HepG2 (cell line): Measurements from ENCODE around the gene TPBGL. TPM values are rescaled to one million over a fixed set of nuclear protein-coding genes. Genes with fewer than 3 reads are reported as not detected.

Source experiments
- DBP ChIP-seq: sonication (generic); formaldehyde crosslinking; IDR thresholded peaks from 2 replicates; pipeline ENCODE4 v1.4.0; 2020; ENCODE audit warnings: missing genetic modification reagents; ENCODE audit errors: not compliant biosample characterization
- EP300 ChIP-seq, 3 experiments: sonication (generic) in 1 of 3; formaldehyde crosslinking in 1 of 3; IDR thresholded peaks; 2 replicates each; pipeline versions ENCODE4 v1.5.1 to v1.6.1; 2011 to 2020; ENCODE audit warnings: low read depth in 2 of 3, low read length in 2 of 3, borderline replicate concordance in 1 of 3, improper control_type of control experiment in 1 of 3, mild to moderate bottlenecking in 1 of 3, missing genetic modification reagents in 1 of 3, moderate library complexity in 1 of 3
- JUN ChIP-seq: sonication (generic); formaldehyde crosslinking; IDR thresholded peaks from 2 replicates; pipeline ENCODE4 v1.4.0; 2020; ENCODE audit warnings: mild to moderate bottlenecking, missing genetic modification reagents
- KLF6 ChIP-seq: IDR thresholded peaks from 2 replicates; pipeline ENCODE4 v1.8.0; 2016; ENCODE audit warnings: missing biosample characterization, missing genetic modification reagents
- MYPOP ChIP-seq: sonication (generic); formaldehyde crosslinking; IDR thresholded peaks from 2 replicates; pipeline ENCODE4 v1.8.1; 2023; ENCODE audit warnings: mild to moderate bottlenecking, moderate library complexity, missing genetic modification reagents
- NKX3-1 ChIP-seq: sonication (generic); formaldehyde crosslinking; IDR thresholded peaks from 2 replicates; pipeline ENCODE4 v1.5.0; 2020; ENCODE audit warnings: missing genetic modification reagents
- RFXANK ChIP-seq: IDR thresholded peaks from 2 replicates; pipeline ENCODE4 v1.6.1; 2016
- RXRB ChIP-seq: IDR thresholded peaks from 2 replicates; pipeline ENCODE4 v1.6.1; 2016; ENCODE audit warnings: borderline replicate concordance, missing genetic modification reagents, missing compliant biosample characterization
- SALL1 ChIP-seq: sonication (generic); formaldehyde crosslinking; IDR thresholded peaks from 2 replicates; pipeline ENCODE4 v1.8.0; 2022; ENCODE audit warnings: mild to moderate bottlenecking, missing genetic modification reagents
- SNAI1 ChIP-seq: sonication (generic); formaldehyde crosslinking; IDR thresholded peaks from 2 replicates; pipeline ENCODE4 v1.5.0; 2020; ENCODE audit warnings: mild to moderate bottlenecking, missing genetic modification reagents, borderline replicate concordance
- THRA ChIP-seq: sonication (generic); formaldehyde crosslinking; IDR thresholded peaks from 2 replicates; pipeline ENCODE4 v1.4.0; 2020; ENCODE audit warnings: missing genetic modification reagents, borderline replicate concordance
- ZBTB40 ChIP-seq, 2 experiments: fragments of 450-650 bp in 1 of 2; sonication (generic) in 1 of 2; formaldehyde crosslinking in 1 of 2; IDR thresholded peaks; 2 replicates each; pipeline versions ENCODE4 v1.6.1 to v1.8.0; 2016 to 2022; ENCODE audit warnings: antibody characterized with exemption in 1 of 2, mild to moderate bottlenecking in 1 of 2, missing genetic modification reagents in 1 of 2
- ZNF160 ChIP-seq: sonication (generic); formaldehyde crosslinking; IDR thresholded peaks from 2 replicates; pipeline ENCODE4 v1.8.0; 2022; ENCODE audit warnings: mild to moderate bottlenecking, inconsistent platforms, missing genetic modification reagents
- ZNF562 ChIP-seq: sonication (generic); formaldehyde crosslinking; IDR thresholded peaks from 2 replicates; pipeline ENCODE4 v1.8.0; 2022; ENCODE audit warnings: missing genetic modification reagents, borderline replicate concordance
- ZNF597 ChIP-seq: sonication (generic); formaldehyde crosslinking; IDR thresholded peaks from 2 replicates; pipeline ENCODE4 v1.5.0; 2020; ENCODE audit warnings: missing genetic modification reagents
- polyA plus RNA-seq, 8 experiments: library from polyadenylated mRNA; depleted of rRNA in 3 of 8; stranded (reverse) in 7 of 8; unstranded in 1 of 8; fragments of >200 nt; fragmentation: Illumina TruSeq in 4 of 8; extraction: Trizol in 4 of 8; gene quantifications; 2 replicates each; pipeline versions ENCODE4 v1.2.1 to v1.2.3, GENCODE V29; 2011 to 2016; ENCODE audit warnings: low read depth in 4 of 8, missing spikeins in 1 of 8, mixed read lengths in 1 of 8; ENCODE audit not compliant: insufficient read depth in 1 of 8
- total RNA-seq, 5 experiments: library from RNA; depleted of rRNA; stranded (reverse); fragments of >200 nt; fragmentation: Illumina TruSeq; extraction: Trizol; gene quantifications; 2 replicates each; pipeline ENCODE4 v1.2.3, GENCODE V29; 2016; ENCODE audit warnings: low read depth in 1 of 5

TPBGL gene
- total and polyA plus RNA-seq, 2 of the 13 experiments (the other 11 are each of a cell fraction or from before 2014, with no cell fraction given) = not detected

- TF ChIP-seq ZNF597 (CRISPR knock-in tag) (no peak), ZNF160 (CRISPR knock-in tag) (no peak; the same call in 1 of the 2 replicates), NKX3-1 (CRISPR knock-in tag) (peak; percentile 97), RXRB (peak; percentile 83), EP300 (IDR thresholded peaks at IDR 0.05; ENCODE audit: low read depth in 2 of 2, low read length in 2 of 2) (no peak), EP300 (CRISPR knock-in tag; IDR thresholded peaks at IDR 0.05; ENCODE audit: borderline replicate concordance) (peak; percentile 58), KLF6 (CRISPR knock-in tag) (peak; percentile 99), ZNF562 (CRISPR knock-in tag) (no peak), DBP (CRISPR knock-in tag) (peak; percentile 80), RFXANK (peak; percentile 89; the same call in 1 of the 2 replicates), ZBTB40 (IDR thresholded peaks at IDR 0.05) (no peak), ZBTB40 (CRISPR knock-in tag; IDR thresholded peaks at IDR 0.05) (peak; percentile 80), SNAI1 (CRISPR knock-in tag) (peak; percentile 87; the same call in 1 of the 2 replicates), MYPOP (CRISPR knock-in tag) (peak; percentile 82), SALL1 (CRISPR knock-in tag) (peak; percentile 96), JUN (CRISPR knock-in tag) (no peak), THRA (CRISPR knock-in tag) (peak; percentile 93)
Observed at GRCh38 chr11:75214411-75214821, 26.2 kb upstream of the TPBGL start (continued).
